GM15510 (cell line): ENCODE measurements around the gene SLC27A3.

Experiments
- POLR2A ChIP-seq: IDR thresholded peaks from 3 replicates; pipeline ENCODE4 v1.6.1; 2011; ENCODE audit warnings: borderline replicate concordance; ENCODE audit not compliant: insufficient read length; ENCODE audit errors: extremely low read depth

The SLC27A3 gene

DNA sequence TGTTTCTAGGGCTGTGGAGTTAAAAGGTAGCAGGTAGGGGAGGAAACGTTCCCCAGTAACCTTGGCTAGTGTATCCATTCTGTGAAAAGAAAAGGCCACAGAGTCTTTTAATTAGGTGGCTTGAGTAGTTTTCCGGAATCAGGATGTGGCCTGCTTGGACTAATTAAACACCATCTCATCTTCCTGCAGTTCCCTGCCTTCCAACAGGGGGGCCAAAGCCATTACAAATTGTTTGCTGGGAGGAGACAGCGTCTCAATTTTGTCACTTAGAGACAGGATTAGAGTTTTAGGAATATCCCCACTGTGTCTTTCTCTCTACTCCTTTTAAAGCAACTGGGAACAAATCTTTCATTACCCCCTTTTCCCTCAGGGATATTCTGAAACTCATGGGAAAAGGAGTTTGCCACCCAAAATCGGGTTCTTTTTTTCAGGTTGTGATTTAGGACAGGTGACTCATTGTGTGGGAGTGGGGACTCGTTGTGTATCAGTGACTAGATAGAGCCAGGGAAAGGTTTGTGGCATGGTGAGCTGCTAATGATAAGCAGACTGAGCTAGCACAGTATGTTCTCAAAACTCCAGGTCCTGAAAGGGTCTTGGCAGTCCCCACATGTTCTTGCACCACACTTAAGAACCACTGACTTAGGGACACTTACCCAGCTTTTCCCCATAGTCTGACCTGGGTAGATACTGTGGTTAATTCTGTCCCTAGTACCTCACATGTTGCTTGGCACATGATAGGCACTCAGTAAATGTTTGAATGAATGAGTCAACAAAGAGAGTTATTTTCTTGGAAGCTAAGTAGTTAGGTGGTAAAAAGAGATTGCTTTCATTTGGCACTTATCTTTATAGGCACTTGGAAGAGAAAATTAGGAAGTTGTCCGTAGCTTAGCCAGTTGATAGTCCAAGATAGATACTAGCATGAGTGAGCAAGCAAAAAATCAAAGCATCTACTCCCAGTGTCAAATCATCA is 24.9 kb upstream of the SLC27A3 start:
- TF ChIP-seq POLR2A, result no peak

DNA sequence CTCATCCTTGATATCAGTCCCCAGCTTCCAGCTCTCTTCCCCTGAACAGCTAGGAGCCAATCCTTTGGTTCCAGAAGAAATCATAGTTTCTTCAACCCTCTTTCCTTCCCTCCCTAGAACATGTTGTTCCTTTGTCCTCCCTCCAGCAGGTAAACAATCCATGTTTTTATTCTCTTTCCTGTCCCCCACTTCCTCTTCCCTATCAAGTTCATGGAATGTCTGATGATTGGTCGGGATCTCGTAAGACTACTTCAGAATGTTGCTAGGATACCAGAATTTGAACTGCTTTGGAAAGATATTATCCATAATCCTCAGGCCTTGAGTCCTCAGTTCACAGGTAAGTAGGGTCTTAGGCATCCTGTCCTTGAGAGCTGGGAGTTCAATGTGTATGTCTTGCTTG is 23.1 kb upstream of the SLC27A3 start:
- no peak for TF ChIP-seq POLR2A

GRCh38 chr1:153752571-153753195 is 22.5 kb upstream of the SLC27A3 start:
- TF ChIP-seq POLR2A, result no peak

DNA sequence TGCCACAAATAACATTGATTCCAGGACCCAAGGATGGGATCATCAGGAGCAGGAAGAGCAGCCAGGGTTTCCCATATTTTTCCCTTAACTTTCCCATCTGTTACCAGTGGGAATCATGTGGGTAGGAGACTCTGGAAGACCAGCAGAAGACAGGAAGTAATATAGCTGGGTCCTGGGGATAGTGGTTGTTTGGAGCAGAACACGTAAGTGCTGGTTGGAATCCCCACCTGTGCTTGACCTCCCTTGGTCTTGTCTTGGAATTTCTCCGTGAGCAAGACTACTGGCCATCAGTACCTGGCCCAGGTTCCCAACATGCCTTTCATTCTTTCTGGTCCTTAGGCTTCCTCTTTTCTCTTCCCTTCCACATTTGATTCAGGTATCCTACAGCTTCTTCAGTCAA is 20.9 kb upstream of the SLC27A3 start:
- TF ChIP-seq POLR2A, result no peak

- no peak for TF ChIP-seq POLR2A
Observed at GRCh38 chr1:153760440-153760839, 14.8 kb upstream of the SLC27A3 start.

GRCh38 chr1:153763365-153764225 is 11.6 kb upstream of the SLC27A3 start:
- no peak for TF ChIP-seq POLR2A

- no peak for TF ChIP-seq POLR2A
Observed at GRCh38 chr1:153764310-153764709, 10.9 kb upstream of the SLC27A3 start.

GRCh38 chr1:153767519-153767918 is 7.7 kb upstream of the SLC27A3 start:
- TF ChIP-seq POLR2A, result no peak

- TF ChIP-seq POLR2A, result no peak
Observed at GRCh38 chr1:153768316-153769181, 6.7 kb upstream of the SLC27A3 start.

DNA sequence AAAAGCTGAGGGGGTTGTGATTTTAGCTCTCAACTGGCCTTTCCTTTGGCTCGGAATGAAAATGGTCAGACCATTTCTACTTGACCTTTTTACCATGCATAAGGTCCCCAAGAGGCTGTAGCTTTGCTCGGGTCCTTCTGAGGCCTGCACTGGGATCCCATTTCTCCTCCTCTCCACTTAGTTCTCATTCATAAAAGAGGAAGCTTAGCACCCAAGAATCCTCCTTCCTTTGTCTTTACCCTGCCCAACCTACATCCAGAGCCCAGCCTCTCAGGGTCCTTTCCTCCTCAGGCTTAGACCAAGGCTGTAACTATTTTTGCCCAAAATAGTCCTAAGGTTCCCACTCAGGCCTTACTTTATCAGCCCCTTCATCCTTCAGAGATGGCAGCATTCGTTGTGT is 6.0 kb upstream of the SLC27A3 start:
- TF ChIP-seq POLR2A, result no peak

- TF ChIP-seq POLR2A, result no peak
Observed at GRCh38 chr1:153770797-153771196, 4.4 kb upstream of the SLC27A3 start.

GRCh38 chr1:153771261-153771660 is 3.9 kb upstream of the SLC27A3 start:
- TF ChIP-seq POLR2A, result no peak

- TF ChIP-seq POLR2A, result no peak
Observed at GRCh38 chr1:153771841-153772593, 3.2 kb upstream of the SLC27A3 start.
